HPDE6-E6E7 (cell line): ENCODE measurements around the gene LRRC37B.
"Not testable (repeated sequence)": the region's sequence is repeated elsewhere in the genome, so short reads cannot be mapped to it uniquely, and the experiment has no call there.

Experiments used
- DNase-seq: peaks from one replicate; pipeline ENCODE4 v3.0.0; 2011; ENCODE audit warnings: missing footprints; ENCODE audit errors: extremely low spot score

LRRC37B gene

GRCh38 chr17:32086833-32087232, 79.7 kb downstream of the LRRC37B start:
- not testable (repeated sequence) for DNase-seq

- DNase-seq, result not testable (repeated sequence)
Observed at GRCh38 chr17:32092062-32092461, 84.9 kb downstream of the LRRC37B start.

GRCh38 chr17:32099686-32100085, 92.5 kb downstream of the LRRC37B start:
- no peak for DNase-seq

- not testable (repeated sequence) for DNase-seq
Observed at GRCh38 chr17:32100323-32100722, 93.1 kb downstream of the LRRC37B start.

- DNase-seq, result no peak
Observed at GRCh38 chr17:32100971-32101631, 93.9 kb downstream of the LRRC37B start.

- DNase-seq, result no peak
Observed at GRCh38 chr17:32102172-32102571, 95.0 kb downstream of the LRRC37B start.

- DNase-seq, result no peak
Observed at GRCh38 chr17:32102646-32103186, 95.5 kb downstream of the LRRC37B start.
